OCI-LY7 (cell line): ENCODE results near the gene HOXB6. TPM values are rescaled to one million over a fixed set of nuclear protein-coding genes. Genes with fewer than 3 reads are reported as not detected.

Source experiments
- BruUV-seq: library from RNA; stranded (reverse); fragments of 400-500 nt; replicated peaks from 2 replicates; lab custom pipeline; 2021; lab: Mats Ljungman, UMichigan
- CTCF ChIA-PET: fragments of 300-600 bp; sonication (Branson Sonifier 250); formaldehyde crosslinking; loops from one replicate; lab custom pipeline; 2022; ENCODE audit warnings: antibody characterized with exemption; ENCODE audit not compliant: unreplicated experiment; lab: Charles Lee
- POLR2A ChIA-PET: fragments of 300-600 bp; sonication (Branson Sonifier 250); formaldehyde crosslinking; loops from one replicate; lab custom pipeline; 2022; ENCODE audit warnings: antibody characterized with exemption; lab: Charles Lee
- DNase-seq: peaks from one replicate; pipeline ENCODE4 v3.0.0-alpha.2; 2015; ENCODE audit warnings: low spot score
- H2AFZ ChIP-seq: fragments of 200-600 bp; sonication (generic), shearing (Covaris generic); 2 replicates; pipeline ENCODE4 v1.6.1; 2014; ENCODE audit warnings: mild to moderate bottlenecking, antibody characterized with exemption, low read length, moderate library complexity
- H3K27ac ChIP-seq: fragments of 200-600 bp; sonication (generic); 2 replicates; pipeline ENCODE4 v1.5.1; 2014; ENCODE audit warnings: mixed run types, low read depth, mild to moderate bottlenecking, moderate library complexity, low read length, inconsistent platforms; ENCODE audit not compliant: poor library complexity, severe bottlenecking
- H3K36me3 ChIP-seq: fragments of 200-600 bp; sonication (generic); 2 replicates; pipeline ENCODE4 v1.6.1; 2014; ENCODE audit warnings: mild to moderate bottlenecking, antibody characterized with exemption, low read length, moderate library complexity, mixed read lengths; ENCODE audit not compliant: insufficient read depth
- H3K4me1 ChIP-seq: fragments of 200-600 bp; sonication (generic); 2 replicates; pipeline ENCODE4 v1.5.1; 2014; ENCODE audit warnings: mild to moderate bottlenecking, low read length; ENCODE audit not compliant: insufficient read depth, poor library complexity, severe bottlenecking
- H3K4me2 ChIP-seq: fragments of 200-600 bp; sonication (generic); 2 replicates; pipeline ENCODE4 v1.6.1; 2014; ENCODE audit warnings: mild to moderate bottlenecking, low read length
- H3K4me3 ChIP-seq: fragments of 200-600 bp; sonication (generic); 2 replicates; pipeline ENCODE4 v1.5.1; 2014; ENCODE audit warnings: mild to moderate bottlenecking, low read depth, low read length; ENCODE audit not compliant: poor library complexity, severe bottlenecking
- H3K79me2 ChIP-seq: fragments of 200-600 bp; sonication (generic); 2 replicates; pipeline ENCODE4 v1.6.1; 2016; ENCODE audit warnings: low read depth, mild to moderate bottlenecking, low read length, moderate library complexity, mixed read lengths; ENCODE audit not compliant: insufficient read depth
- H3K9me2 ChIP-seq: fragments of 200-600 bp; sonication (generic); 2 replicates; pipeline ENCODE4 v1.6.1; 2016; ENCODE audit warnings: mild to moderate bottlenecking, low read length, mixed read lengths; ENCODE audit not compliant: insufficient read depth
- H3K9me3 ChIP-seq: fragments of 200-600 bp; sonication (generic); 2 replicates; pipeline ENCODE4 v1.6.1; 2014; ENCODE audit warnings: mild to moderate bottlenecking, mixed run types, low read length, mixed read lengths
- H4K20me1 ChIP-seq: fragments of 200-600 bp; sonication (generic); 2 replicates; pipeline ENCODE4 v1.6.1; 2014; ENCODE audit warnings: mild to moderate bottlenecking, antibody characterized with exemption, low read length, moderate library complexity, mixed read lengths; ENCODE audit not compliant: insufficient read depth
- EZH2phosphoT487 ChIP-seq: fragments of 200-600 bp; sonication (generic); IDR thresholded peaks from 2 replicates; pipeline ENCODE4 v1.6.1; 2018; ENCODE audit warnings: low read depth, borderline replicate concordance, mild to moderate bottlenecking, mixed run types, antibody characterized with exemption, low read length, moderate library complexity, mixed read lengths
- intact Hi-C: fragments of 100-400 bp; cut with micrococcal nuclease; formaldehyde crosslinking; loops from one replicate; pipeline ENCODE4 v1.10.0; 2022; ENCODE audit not compliant: unreplicated experiment
- total RNA-seq, 2 experiments: library from RNA; depleted of rRNA in 1 of 2; stranded (reverse); fragments of >200 nt in 1 of 2; shearing (Covaris generic) in 1 of 2; gene quantifications; 2 replicates each; pipeline ENCODE4 v1.2.3, GENCODE V29; 2014 to 2022
- TF ChIP-seq, protein P1 (sequence below): fragments of 200-600 bp; sonication (generic); conservative IDR thresholded peaks from 2 replicates; pipeline ENCODE4 v1.5.1; 2014; ENCODE audit warnings: mild to moderate bottlenecking, antibody characterized with exemption, low read length, moderate library complexity, mixed read lengths

Gene HOXB6
- total RNA-seq, 2 experiments from 2014 or later: not detected

DNA sequence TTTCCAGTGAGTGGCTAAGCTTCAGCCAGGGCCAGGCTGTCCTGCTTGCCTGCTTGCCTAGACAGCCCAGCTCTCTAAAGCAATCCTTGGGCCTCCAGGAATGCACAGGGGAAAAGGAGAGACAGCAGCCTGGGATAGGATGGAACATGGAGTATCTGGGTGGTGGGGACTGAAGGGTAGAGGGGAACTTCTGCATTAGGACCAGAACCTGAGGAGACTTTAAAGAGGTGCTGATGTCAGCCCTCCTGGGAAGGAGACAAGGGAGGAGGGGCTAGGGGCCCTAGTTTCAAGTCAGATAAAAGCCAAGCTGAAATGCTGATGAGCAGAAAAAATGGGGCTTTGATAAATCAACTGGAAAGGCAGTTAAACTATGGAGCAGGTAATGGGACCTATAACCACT lies 4.2 kb upstream of the HOXB6 start:
- peaks cover 31% of the 10 kb centered on the region for H3K4me1 ChIP-seq

DNA sequence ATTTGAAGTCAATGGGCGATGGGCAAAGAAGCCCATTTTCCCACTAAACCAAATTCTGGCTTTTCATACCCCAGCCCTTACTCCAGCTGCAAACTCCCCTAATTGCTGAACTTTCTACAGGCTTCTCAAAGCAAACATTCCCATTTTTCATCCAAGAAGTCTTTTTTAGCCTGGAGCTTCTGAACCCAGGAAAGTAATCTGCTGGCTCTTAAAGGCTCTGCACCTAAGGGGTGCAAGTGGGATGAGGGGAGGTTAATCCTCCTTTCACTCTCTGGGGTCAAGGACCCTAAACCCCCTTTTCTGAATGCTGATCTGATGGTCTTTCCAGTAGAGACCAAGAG lies 3.7 kb upstream of the HOXB6 start:
- H3K36me3 ChIP-seq: no peaks in the 10 kb centered on the region
- H3K4me3 ChIP-seq: no peak overlapping the region
- no peaks in the 10 kb centered on the region for H3K9me2 ChIP-seq
- no peak overlapping the region for H3K4me2 ChIP-seq
- no peak for DNase-seq
- no peak overlapping the region for H3K27ac ChIP-seq
- ChIA-PET CTCF (no interaction called here), POLR2A (no interaction called here)
- intact Hi-C loops: no loop called here
- peaks cover 31% of the 10 kb centered on the region for H3K4me1 ChIP-seq
- H2AFZ ChIP-seq: no peak overlapping the region
- H3K9me3 ChIP-seq: no peaks in the 10 kb centered on the region
- no TSS peak for BruUV-seq
- TF ChIP-seq, protein P1, sequence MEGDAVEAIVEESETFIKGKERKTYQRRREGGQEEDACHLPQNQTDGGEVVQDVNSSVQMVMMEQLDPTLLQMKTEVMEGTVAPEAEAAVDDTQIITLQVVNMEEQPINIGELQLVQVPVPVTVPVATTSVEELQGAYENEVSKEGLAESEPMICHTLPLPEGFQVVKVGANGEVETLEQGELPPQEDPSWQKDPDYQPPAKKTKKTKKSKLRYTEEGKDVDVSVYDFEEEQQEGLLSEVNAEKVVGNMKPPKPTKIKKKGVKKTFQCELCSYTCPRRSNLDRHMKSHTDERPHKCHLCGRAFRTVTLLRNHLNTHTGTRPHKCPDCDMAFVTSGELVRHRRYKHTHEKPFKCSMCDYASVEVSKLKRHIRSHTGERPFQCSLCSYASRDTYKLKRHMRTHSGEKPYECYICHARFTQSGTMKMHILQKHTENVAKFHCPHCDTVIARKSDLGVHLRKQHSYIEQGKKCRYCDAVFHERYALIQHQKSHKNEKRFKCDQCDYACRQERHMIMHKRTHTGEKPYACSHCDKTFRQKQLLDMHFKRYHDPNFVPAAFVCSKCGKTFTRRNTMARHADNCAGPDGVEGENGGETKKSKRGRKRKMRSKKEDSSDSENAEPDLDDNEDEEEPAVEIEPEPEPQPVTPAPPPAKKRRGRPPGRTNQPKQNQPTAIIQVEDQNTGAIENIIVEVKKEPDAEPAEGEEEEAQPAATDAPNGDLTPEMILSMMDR: no peak
- TF ChIP-seq EZH2phosphoT487: no peak
- H4K20me1 ChIP-seq: no peaks in the 10 kb centered on the region
- H3K79me2 ChIP-seq: no peaks in the 10 kb centered on the region

More for the DNA sequence above, 4.2 kb upstream of the HOXB6 start:
- Histone ChIP-seq H3K27ac (no peak overlapping the region), H2AFZ (no peak overlapping the region), H3K9me2 (no peaks in the 10 kb centered on the region), H3K4me3 (no peak overlapping the region), H4K20me1 (no peaks in the 10 kb centered on the region), H3K9me3 (no peaks in the 10 kb centered on the region), H3K4me2 (peak overlapping the region; percentile 73), H3K36me3 (no peaks in the 10 kb centered on the region), H3K79me2 (no peaks in the 10 kb centered on the region)
- no peak for DNase-seq
- intact Hi-C loops: no loop called here
- no TSS peak for BruUV-seq
- TF ChIP-seq, protein P1: no peak
- no peak for TF ChIP-seq EZH2phosphoT487
- POLR2A ChIA-PET: no interaction called here
- CTCF ChIA-PET: interaction anchor here (1.0 kb wide), 1 partner anchor 172 kb away, joined by 6 read pairs; no protein-coding TSS in a partner anchor

DNA sequence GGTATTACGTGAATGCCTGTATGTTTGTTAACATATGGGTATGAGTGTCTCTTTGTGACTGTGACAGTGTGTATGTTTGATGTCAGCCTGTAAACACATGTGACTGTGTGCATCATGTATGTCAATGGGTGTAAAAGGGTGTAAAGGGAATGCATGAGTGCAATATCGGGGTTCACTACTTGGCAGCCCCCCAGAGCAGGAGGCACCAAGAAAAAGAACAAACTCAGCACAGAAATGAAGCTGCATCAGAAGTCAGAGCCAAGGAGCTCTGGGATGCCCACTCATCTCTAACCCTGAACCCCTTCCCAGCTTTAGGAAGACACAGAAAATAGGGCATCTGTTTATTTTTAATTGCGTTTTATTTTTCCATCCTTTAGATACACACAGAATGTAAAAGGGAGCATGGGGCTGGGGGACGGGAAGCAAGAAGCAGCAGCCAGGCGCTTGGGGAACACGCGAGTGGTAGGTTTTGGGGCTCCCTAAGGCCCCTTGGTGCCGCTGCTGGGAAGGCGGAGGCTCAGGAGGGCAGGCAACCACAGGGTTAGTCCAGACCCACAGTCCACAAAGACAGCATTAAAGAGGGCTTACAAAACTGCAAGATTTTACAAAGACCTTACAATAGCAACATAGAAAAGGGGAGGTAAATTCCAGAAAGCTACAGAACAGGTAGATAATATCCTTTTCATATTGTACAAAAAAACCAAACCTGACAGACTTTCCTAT lies 2.3 kb upstream of the HOXB6 start:
- Histone ChIP-seq H3K4me3 (no peak overlapping the region), H3K4me1 (peaks cover 23% of the 10 kb centered on the region), H4K20me1 (no peaks in the 10 kb centered on the region), H3K9me3 (no peaks in the 10 kb centered on the region), H3K36me3 (no peaks in the 10 kb centered on the region), H3K9me2 (no peaks in the 10 kb centered on the region), H3K4me2 (no peak overlapping the region), H3K27ac (no peak overlapping the region), H3K79me2 (no peaks in the 10 kb centered on the region), H2AFZ (no peak overlapping the region)
- no peak for DNase-seq
- no peak for TF ChIP-seq EZH2phosphoT487
- TF ChIP-seq, protein P1: no peak
- CTCF ChIA-PET: no interaction called here
- POLR2A ChIA-PET: interaction anchor here (0.6 kb wide), 3 partner anchors 96 to 319 kb away, joined by 3 to 5 read pairs (median 3); no protein-coding TSS in a partner anchor
- BruUV-seq: TSS peak; percentile 85
- intact Hi-C loops: no loop called here
